DMS53 (cell line): ENCODE data around the gene TSNAXIP1.

Experiments used
- DNase-seq: peaks from one replicate; lab custom pipeline; 2025; lab: John Stamatoyannopoulos, UW

Gene TSNAXIP1

GRCh38 chr16:67806428-67807147 is at the start of gene TSNAXIP1, which contains the start of gene RANBP10:
TSS of gene TSNAXIP1 (plus strand) at chr16:67806889. CDS start at chr16:67807150, 261 bp downstream.
TSS of gene RANBP10 (minus strand) at chr16:67806560. CDS start at chr16:67806536, 24 bp downstream.
- peak; percentile 98 for DNase-seq

GRCh38 chr16:67758006-67758405 is 48.7 kb upstream of the TSNAXIP1 start:
- DNase-seq = no peak

GRCh38 chr16:67758966-67759365 is 47.7 kb upstream of the TSNAXIP1 start:
- DNase-seq = no peak

- no peak for DNase-seq
Measured at GRCh38 chr16:67760206-67760955, 46.3 kb upstream of the TSNAXIP1 start.

- no peak for DNase-seq
Measured at GRCh38 chr16:67760956-67761230, 45.8 kb upstream of the TSNAXIP1 start.

GRCh38 chr16:67761924-67762323 is 44.8 kb upstream of the TSNAXIP1 start:
- DNase-seq = no peak

GRCh38 chr16:67762385-67762784 is 44.3 kb upstream of the TSNAXIP1 start:
- DNase-seq = no peak

- no peak for DNase-seq
Measured at GRCh38 chr16:67763066-67763465, 43.6 kb upstream of the TSNAXIP1 start.

GRCh38 chr16:67764158-67764667 is 42.5 kb upstream of the TSNAXIP1 start:
- no peak for DNase-seq

- DNase-seq = no peak
Measured at GRCh38 chr16:67766291-67766690, 40.4 kb upstream of the TSNAXIP1 start.

GRCh38 chr16:67767953-67768352 is 38.7 kb upstream of the TSNAXIP1 start:
- peak; percentile 53 for DNase-seq

GRCh38 chr16:67770346-67770991 is 36.2 kb upstream of the TSNAXIP1 start:
- no peak for DNase-seq

GRCh38 chr16:67773099-67773498 is 33.6 kb upstream of the TSNAXIP1 start:
- no peak for DNase-seq

GRCh38 chr16:67773569-67774456 is 32.9 kb upstream of the TSNAXIP1 start:
- no peak for DNase-seq

GRCh38 chr16:67774457-67774853 is 32.2 kb upstream of the TSNAXIP1 start:
- no peak for DNase-seq

- DNase-seq = no peak
Measured at GRCh38 chr16:67775273-67775672, 31.4 kb upstream of the TSNAXIP1 start.

GRCh38 chr16:67779256-67780014 is 27.3 kb upstream of the TSNAXIP1 start:
- no peak for DNase-seq

GRCh38 chr16:67780847-67781564 is 25.7 kb upstream of the TSNAXIP1 start:
- DNase-seq = no peak

- DNase-seq = no peak
Measured at GRCh38 chr16:67781565-67781921, 25.1 kb upstream of the TSNAXIP1 start.

GRCh38 chr16:67782567-67783352 is 23.9 kb upstream of the TSNAXIP1 start:
- no peak for DNase-seq
